ENCODE results near the gene ALOX12B. TPM values are rescaled to one million over a fixed set of nuclear protein-coding genes. Genes with fewer than 3 reads are reported as not detected.
A peak's percentile ranks its signal among the peaks of the same experiment; 100 is the strongest.

Gene ALOX12B
- total and polyA plus RNA-seq, 4 donors, result not detected

- no peaks in the 10 kb centered on the region for H3K9me3 ChIP-seq (ENCODE audit: control insufficient read depth in 4 of 4, low read length in 3 of 4)
- no peak for TF ChIP-seq NR2F2 (IDR thresholded peaks at IDR 0.05)
- TF ChIP-seq RXRA (IDR thresholded peaks at IDR 0.05), result no peak
- no peak for TF ChIP-seq HNF4G (IDR thresholded peaks at IDR 0.05)
- TF ChIP-seq ZBTB33 (IDR thresholded peaks at IDR 0.05), result no peak
- no peak for TF ChIP-seq HNF4A (conservative IDR thresholded peaks at IDR 0.05)
- TF ChIP-seq, protein P1, sequence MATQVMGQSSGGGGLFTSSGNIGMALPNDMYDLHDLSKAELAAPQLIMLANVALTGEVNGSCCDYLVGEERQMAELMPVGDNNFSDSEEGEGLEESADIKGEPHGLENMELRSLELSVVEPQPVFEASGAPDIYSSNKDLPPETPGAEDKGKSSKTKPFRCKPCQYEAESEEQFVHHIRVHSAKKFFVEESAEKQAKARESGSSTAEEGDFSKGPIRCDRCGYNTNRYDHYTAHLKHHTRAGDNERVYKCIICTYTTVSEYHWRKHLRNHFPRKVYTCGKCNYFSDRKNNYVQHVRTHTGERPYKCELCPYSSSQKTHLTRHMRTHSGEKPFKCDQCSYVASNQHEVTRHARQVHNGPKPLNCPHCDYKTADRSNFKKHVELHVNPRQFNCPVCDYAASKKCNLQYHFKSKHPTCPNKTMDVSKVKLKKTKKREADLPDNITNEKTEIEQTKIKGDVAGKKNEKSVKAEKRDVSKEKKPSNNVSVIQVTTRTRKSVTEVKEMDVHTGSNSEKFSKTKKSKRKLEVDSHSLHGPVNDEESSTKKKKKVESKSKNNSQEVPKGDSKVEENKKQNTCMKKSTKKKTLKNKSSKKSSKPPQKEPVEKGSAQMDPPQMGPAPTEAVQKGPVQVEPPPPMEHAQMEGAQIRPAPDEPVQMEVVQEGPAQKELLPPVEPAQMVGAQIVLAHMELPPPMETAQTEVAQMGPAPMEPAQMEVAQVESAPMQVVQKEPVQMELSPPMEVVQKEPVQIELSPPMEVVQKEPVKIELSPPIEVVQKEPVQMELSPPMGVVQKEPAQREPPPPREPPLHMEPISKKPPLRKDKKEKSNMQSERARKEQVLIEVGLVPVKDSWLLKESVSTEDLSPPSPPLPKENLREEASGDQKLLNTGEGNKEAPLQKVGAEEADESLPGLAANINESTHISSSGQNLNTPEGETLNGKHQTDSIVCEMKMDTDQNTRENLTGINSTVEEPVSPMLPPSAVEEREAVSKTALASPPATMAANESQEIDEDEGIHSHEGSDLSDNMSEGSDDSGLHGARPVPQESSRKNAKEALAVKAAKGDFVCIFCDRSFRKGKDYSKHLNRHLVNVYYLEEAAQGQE (IDR thresholded peaks at IDR 0.05), result no peak
- TF ChIP-seq GABPA (IDR thresholded peaks at IDR 0.05 in 1 of 2, conservative IDR thresholded peaks at IDR 0.05 in 1 of 2), result no peak
- TF ChIP-seq SP1 (IDR thresholded peaks at IDR 0.05), result no peak
- no peak for TF ChIP-seq YY1 (IDR thresholded peaks at IDR 0.05)
- TF ChIP-seq RAD21 (IDR thresholded peaks at IDR 0.05), result no peak
- no peak for TF ChIP-seq TAF1 (conservative IDR thresholded peaks at IDR 0.05)
- TF ChIP-seq FOXA2 (IDR thresholded peaks at IDR 0.05), result no peak
- no peak for TF ChIP-seq ATF3 (IDR thresholded peaks at IDR 0.05)
- TF ChIP-seq FOXA1 (IDR thresholded peaks at IDR 0.05), result no peak
- TF ChIP-seq JUND (IDR thresholded peaks at IDR 0.05), result no peak
- TF ChIP-seq MAX (IDR thresholded peaks at IDR 0.05), result no peak
- TF ChIP-seq EGR1 (IDR thresholded peaks at IDR 0.05; ENCODE audit: low read depth in 2 of 2), result no peak
- H3K36me3 ChIP-seq (ENCODE audit: control insufficient read depth in 4 of 4, insufficient read depth in 3 of 4, low read depth in 1 of 4, low read length in 3 of 4), result no peaks in the 10 kb centered on the region
- no peak overlapping the region for H3K27ac ChIP-seq (ENCODE audit: low read depth in 1 of 2, low read length in 2 of 2)
- WGBS, result 30% methylated on average over 17 of the region's 17 CpGs
- peaks cover 5 to 13% (median 10%) of the 10 kb centered on the region in 4 donors for H3K4me1 ChIP-seq (ENCODE audit: control insufficient read depth in 4 of 4, insufficient read depth in 4 of 4, low read length in 3 of 4)
- no peak for DNase-seq (ENCODE audit: low spot score)
- peaks cover 2 to 14% (median 4%) of the 10 kb centered on the region in 4 donors for H3K27me3 ChIP-seq (ENCODE audit: control insufficient read depth in 4 of 4, insufficient read depth in 4 of 4, low read length in 3 of 4)
- H3K9ac ChIP-seq (ENCODE audit: low read depth in 1 of 2, low read length in 2 of 2), result no peak overlapping the region
- H3K4me3 ChIP-seq (ENCODE audit: low read depth in 1 of 3, low read length in 3 of 3), result no peak overlapping the region
Observed at GRCh38 chr17:8080799-8081219, 6.7 kb downstream of the ALOX12B start.

- H3K9ac ChIP-seq (ENCODE audit: low read depth in 1 of 2, low read length in 2 of 2), result no peak overlapping the region
Observed at GRCh38 chr17:8080208-8080798, 7.2 kb downstream of the ALOX12B start.

More at GRCh38 chr17:8080208-8080798, 7.2 kb downstream of the ALOX12B start:
- no peaks in the 10 kb centered on the region for H3K9me3 ChIP-seq (ENCODE audit: control insufficient read depth in 4 of 4, low read length in 3 of 4)
- TF ChIP-seq FOXA1 (IDR thresholded peaks at IDR 0.05), result no peak
- TF ChIP-seq HNF4G (IDR thresholded peaks at IDR 0.05), result no peak
- TF ChIP-seq JUND (IDR thresholded peaks at IDR 0.05), result no peak
- TF ChIP-seq, protein P1 (IDR thresholded peaks at IDR 0.05), result no peak
- TF ChIP-seq TAF1 (conservative IDR thresholded peaks at IDR 0.05), result no peak
- TF ChIP-seq FOXA2 (IDR thresholded peaks at IDR 0.05), result no peak
- no peak for TF ChIP-seq SP1 (IDR thresholded peaks at IDR 0.05)
- TF ChIP-seq YY1 (IDR thresholded peaks at IDR 0.05), result no peak
- H3K36me3 ChIP-seq (ENCODE audit: control insufficient read depth in 4 of 4, insufficient read depth in 3 of 4, low read depth in 1 of 4, low read length in 3 of 4), result no peaks in the 10 kb centered on the region
- DNase-seq (ENCODE audit: low spot score), result no peak
- H3K27me3 ChIP-seq (ENCODE audit: control insufficient read depth in 4 of 4, insufficient read depth in 4 of 4, low read length in 3 of 4), result peaks cover 2 to 14% (median 6%) of the 10 kb centered on the region in 4 donors
- H3K4me3 ChIP-seq (ENCODE audit: low read depth in 1 of 3, low read length in 3 of 3), result peak overlapping the region in 1 of 3 donors; percentile 22
- 20% methylated on average over 25 of the region's 25 CpGs for WGBS
- H3K4me1 ChIP-seq (ENCODE audit: control insufficient read depth in 4 of 4, insufficient read depth in 4 of 4, low read length in 3 of 4), result peaks cover 5 to 13% (median 10%) of the 10 kb centered on the region in 4 donors
- H3K27ac ChIP-seq (ENCODE audit: low read depth in 1 of 2, low read length in 2 of 2), result no peak overlapping the region

Measured in liver (tissue), 9 donors.